A673 (cell line): ENCODE measurements around the gene IFNLR1.

Source experiments
- EZH2 ChIP-seq: fragments of 200-600 bp; sonication (generic); IDR thresholded peaks from 2 replicates; pipeline ENCODE4 v1.6.1; 2017; ENCODE audit warnings: borderline replicate concordance, low read depth, mild to moderate bottlenecking, mixed read lengths, antibody characterized with exemption, low read length; ENCODE audit not compliant: poor library complexity, severe bottlenecking
- TF ChIP-seq, protein P1 (sequence below): fragments of 300-800, 200-600 bp; sonication (generic); conservative IDR thresholded peaks from 2 replicates; pipeline ENCODE4 v1.5.1; 2017; ENCODE audit warnings: low read depth, mild to moderate bottlenecking, antibody characterized with exemption, low read length, moderate library complexity, mixed read lengths

DNA sequence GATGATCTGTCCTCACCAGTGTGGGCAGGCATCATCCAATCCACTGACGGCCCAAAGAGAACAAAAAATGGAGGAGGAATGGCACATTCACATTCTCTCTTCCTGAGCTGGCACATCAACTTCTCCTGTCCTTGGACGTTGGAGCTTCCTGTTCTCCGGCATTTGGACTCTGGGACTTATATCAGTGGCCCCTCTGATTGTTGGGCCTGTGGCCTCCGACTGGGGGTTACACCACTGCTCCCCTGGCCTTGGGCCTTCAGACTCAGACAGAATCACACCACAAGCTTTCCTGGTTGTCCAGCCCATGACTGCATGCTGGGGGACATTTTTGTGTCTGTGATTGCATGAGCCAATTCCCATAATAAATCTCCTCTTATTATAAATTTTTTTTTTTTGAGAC is 20.1 kb downstream of the IFNLR1 start:
- TF ChIP-seq, protein P1, sequence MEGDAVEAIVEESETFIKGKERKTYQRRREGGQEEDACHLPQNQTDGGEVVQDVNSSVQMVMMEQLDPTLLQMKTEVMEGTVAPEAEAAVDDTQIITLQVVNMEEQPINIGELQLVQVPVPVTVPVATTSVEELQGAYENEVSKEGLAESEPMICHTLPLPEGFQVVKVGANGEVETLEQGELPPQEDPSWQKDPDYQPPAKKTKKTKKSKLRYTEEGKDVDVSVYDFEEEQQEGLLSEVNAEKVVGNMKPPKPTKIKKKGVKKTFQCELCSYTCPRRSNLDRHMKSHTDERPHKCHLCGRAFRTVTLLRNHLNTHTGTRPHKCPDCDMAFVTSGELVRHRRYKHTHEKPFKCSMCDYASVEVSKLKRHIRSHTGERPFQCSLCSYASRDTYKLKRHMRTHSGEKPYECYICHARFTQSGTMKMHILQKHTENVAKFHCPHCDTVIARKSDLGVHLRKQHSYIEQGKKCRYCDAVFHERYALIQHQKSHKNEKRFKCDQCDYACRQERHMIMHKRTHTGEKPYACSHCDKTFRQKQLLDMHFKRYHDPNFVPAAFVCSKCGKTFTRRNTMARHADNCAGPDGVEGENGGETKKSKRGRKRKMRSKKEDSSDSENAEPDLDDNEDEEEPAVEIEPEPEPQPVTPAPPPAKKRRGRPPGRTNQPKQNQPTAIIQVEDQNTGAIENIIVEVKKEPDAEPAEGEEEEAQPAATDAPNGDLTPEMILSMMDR: no peak
- TF ChIP-seq EZH2: no peak
